ENCODE data around the gene ZNF469.

- TF ChIP-seq CTCF (IDR thresholded peaks at IDR 0.05; ENCODE audit: extremely low read depth in 1 of 2, insufficient read depth in 1 of 2, low read depth in 1 of 2, low read length in 2 of 2), result no peak
- no peak for TF ChIP-seq EZH2 (IDR thresholded peaks at IDR 0.05; ENCODE audit: borderline replicate concordance, low read depth, low read length, severe bottlenecking)
These were observed 22.0 kb downstream of the ZNF469 start for GRCh38 chr16:88404769-88405168.
